GM10266 (cell line): Measurements from ENCODE around the gene IMPDH2.

Experiments
- DNase-seq: peaks from one replicate; pipeline ENCODE4 v3.0.0; 2012; ENCODE audit errors: extremely low spot score
- TF ChIP-seq, protein P1 (sequence below): IDR thresholded peaks from 2 replicates; pipeline ENCODE4 v1.5.1; 2012; ENCODE audit warnings: mild to moderate bottlenecking, low read depth; ENCODE audit not compliant: control insufficient read depth, insufficient read depth; ENCODE audit errors: missing control alignments

Gene IMPDH2

DNA sequence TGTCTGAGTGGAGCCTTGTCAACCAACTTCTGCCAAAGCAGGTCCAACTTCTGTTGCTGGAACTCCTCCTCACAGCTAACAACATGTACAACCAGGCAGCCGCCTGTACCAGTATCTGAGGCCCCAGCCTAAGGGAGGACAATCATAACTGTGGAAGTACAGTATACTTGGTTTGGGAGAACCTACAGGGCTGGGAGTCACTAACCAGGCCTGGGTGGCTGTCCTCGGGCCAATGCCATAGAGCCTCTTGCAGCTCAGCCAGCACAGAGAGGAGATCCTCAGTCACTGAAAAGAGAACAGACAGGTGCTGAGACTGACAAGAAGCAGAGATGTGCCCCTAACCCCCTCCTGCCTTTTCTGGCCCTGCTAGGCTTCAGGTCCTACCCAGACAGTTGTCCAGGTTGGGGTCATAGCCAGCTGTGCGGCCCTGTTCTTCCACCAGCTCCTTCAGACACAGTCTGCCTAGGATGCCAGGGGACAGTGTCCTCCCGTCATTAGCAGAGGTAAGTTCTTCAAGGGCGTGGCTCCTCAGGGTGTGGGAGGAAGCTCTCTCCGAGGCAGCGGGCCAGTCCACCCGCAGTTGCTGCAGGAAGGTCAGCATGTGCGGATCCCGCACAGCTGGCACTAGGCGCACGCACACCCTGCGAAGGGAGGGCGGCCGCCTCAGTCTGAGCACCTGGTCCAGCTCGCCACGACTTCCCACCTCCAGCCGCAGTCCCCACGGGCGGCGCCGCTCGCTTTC, 11.8 kb downstream of the IMPDH2 start:
- no peak for DNase-seq
- TF ChIP-seq, protein P1, sequence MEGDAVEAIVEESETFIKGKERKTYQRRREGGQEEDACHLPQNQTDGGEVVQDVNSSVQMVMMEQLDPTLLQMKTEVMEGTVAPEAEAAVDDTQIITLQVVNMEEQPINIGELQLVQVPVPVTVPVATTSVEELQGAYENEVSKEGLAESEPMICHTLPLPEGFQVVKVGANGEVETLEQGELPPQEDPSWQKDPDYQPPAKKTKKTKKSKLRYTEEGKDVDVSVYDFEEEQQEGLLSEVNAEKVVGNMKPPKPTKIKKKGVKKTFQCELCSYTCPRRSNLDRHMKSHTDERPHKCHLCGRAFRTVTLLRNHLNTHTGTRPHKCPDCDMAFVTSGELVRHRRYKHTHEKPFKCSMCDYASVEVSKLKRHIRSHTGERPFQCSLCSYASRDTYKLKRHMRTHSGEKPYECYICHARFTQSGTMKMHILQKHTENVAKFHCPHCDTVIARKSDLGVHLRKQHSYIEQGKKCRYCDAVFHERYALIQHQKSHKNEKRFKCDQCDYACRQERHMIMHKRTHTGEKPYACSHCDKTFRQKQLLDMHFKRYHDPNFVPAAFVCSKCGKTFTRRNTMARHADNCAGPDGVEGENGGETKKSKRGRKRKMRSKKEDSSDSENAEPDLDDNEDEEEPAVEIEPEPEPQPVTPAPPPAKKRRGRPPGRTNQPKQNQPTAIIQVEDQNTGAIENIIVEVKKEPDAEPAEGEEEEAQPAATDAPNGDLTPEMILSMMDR, result no peak

- no peak for DNase-seq
- TF ChIP-seq, protein P1, result no peak
These were observed 12.6 kb downstream of the IMPDH2 start for GRCh38 chr3:49016414-49017228.

DNA sequence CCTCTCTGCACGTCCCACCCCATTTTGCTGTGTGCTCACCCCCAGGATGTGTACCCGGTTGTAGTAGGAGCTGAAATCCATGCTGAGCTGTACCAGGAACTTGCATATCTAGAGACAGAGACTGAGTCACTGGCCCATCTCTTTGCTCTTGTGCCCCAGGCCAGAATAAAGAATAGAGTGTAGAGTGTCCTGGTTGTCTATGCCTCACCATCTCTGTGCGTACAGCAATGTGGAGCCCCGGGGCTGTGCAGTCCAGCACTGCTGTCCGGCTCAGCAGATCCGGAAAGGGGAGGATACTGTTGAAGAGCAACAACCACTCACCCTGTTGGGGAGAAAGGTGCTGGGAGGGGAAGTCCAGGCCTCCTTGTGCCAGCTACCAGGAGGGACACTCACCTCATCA, 13.4 kb downstream of the IMPDH2 start:
- DNase-seq, result no peak
- TF ChIP-seq, protein P1, result no peak

- TF ChIP-seq, protein P1, result no peak
- no peak for DNase-seq
These were observed 14.1 kb downstream of the IMPDH2 start for GRCh38 chr3:49015072-49015471.

DNA sequence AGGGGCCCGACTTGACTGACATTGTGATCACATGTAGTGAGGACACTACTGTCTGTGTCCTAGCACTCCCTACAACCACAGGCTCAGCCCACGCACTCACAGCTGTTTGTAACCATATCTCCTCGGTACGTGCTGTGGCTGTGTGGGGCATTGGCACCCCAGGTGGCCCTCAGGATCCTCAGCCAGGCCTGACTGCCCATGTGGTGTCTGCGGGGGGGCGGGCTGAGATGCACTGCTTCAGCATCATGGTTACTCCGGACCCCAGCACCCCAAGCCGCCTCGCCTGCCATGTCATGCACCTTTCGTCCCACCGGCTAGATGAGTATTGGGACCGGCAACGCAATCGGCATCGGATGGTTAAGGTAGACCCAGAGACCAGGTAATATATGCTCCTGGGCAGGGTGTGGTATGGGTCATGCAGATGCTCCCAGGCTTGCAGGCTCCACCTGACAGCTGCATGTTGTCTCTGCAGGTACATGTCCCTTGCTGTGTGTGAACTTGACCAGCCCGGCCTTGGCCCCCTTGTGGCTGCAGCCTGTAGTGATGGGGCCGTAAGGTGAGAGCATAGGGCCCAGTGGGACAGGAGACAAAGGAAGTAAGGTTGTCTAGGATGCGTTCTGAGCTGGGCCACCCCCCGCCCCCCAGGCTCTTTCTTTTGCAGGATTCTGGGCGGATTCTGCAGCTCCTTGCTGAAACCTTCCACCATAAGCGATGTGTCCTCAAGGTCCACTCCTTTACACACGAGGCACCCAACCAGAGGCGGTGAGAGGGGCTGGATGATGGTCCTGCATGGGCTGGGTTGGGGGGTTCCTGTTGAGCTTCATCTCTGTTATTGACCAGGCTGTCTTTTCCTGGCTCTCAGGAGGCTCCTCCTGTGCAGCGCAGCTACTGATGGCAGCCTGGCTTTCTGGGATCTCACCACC, 15.2 kb downstream of the IMPDH2 start:
- TF ChIP-seq, protein P1, result peak; percentile 61
- DNase-seq, result peak; percentile 47

- DNase-seq, result no peak
- TF ChIP-seq, protein P1, result no peak
These were observed 16.0 kb downstream of the IMPDH2 start for GRCh38 chr3:49013113-49013737.
